Kidney (tissue), 14 donors: ENCODE measurements around the gene RGS14. TPM values are rescaled to one million over a fixed set of nuclear protein-coding genes. Genes with fewer than 3 reads are reported as not detected.
A peak's percentile ranks its signal among the peaks of the same experiment; 100 is the strongest.

Experiments used
- DNase-seq, 5 donors: peaks; one replicate each; pipeline ENCODE4 v3.0.0-alpha.2; 2013 to 2020
- FAIRE-seq: peaks from 2 replicates; lab custom pipeline; 2012; peaks lifted over from hg19 to GRCh38; lab: Jason Lieb, UNC
- H3K27ac ChIP-seq, 2 donors: one replicate each; pipeline ENCODE4 v1.7.0; 2013; ENCODE audit warnings: low read depth in 2 of 2, low read length in 2 of 2, inconsistent platforms in 1 of 2
- H3K27me3 ChIP-seq: one replicate; pipeline ENCODE4 v1.7.1; 2013; ENCODE audit warnings: low read length, inconsistent platforms; ENCODE audit not compliant: control insufficient read depth, insufficient read depth
- H3K36me3 ChIP-seq, 3 donors: one replicate each; pipeline versions ENCODE4 v1.7.0 to v1.7.1; 2013; ENCODE audit warnings: low read length in 3 of 3, control low read depth in 1 of 3, inconsistent platforms in 1 of 3; ENCODE audit not compliant: insufficient read depth in 3 of 3, control insufficient read depth in 2 of 3
- H3K4me1 ChIP-seq, 3 donors: one replicate each; pipeline versions ENCODE4 v1.7.0 to v1.7.1; 2013; ENCODE audit warnings: low read length in 3 of 3, inconsistent platforms in 1 of 3, low read depth in 1 of 3; ENCODE audit not compliant: control insufficient read depth in 2 of 3, insufficient read depth in 2 of 3
- H3K4me3 ChIP-seq, 3 donors: one replicate each; pipeline versions ENCODE4 v1.7.0 to v1.8.1; 2013; ENCODE audit warnings: low read length in 3 of 3, control low read depth in 1 of 3, inconsistent platforms in 1 of 3
- H3K9ac ChIP-seq, 3 donors: one replicate each; pipeline versions ENCODE4 v1.7.0 to v1.7.1; 2013; ENCODE audit warnings: low read length in 3 of 3, control low read depth in 1 of 3, inconsistent platforms in 1 of 3
- H3K9me3 ChIP-seq, 3 donors: one replicate each; pipeline versions ENCODE4 v1.7.0 to v1.7.1; 2013; ENCODE audit warnings: low read length in 3 of 3, control low read depth in 1 of 3, inconsistent platforms in 1 of 3; ENCODE audit not compliant: control insufficient read depth in 2 of 3, insufficient read depth in 1 of 3
- intact Hi-C: fragments of 100-400 bp; cut with DNase I; formaldehyde crosslinking; loops from one replicate; pipeline ENCODE4 v1.11.1; 2022
- polyA plus RNA-seq: library from polyadenylated mRNA; stranded (reverse); fragments of 350-450 nt; fragmentation: Illumina TruSeq; extraction: RNeasy Lipid Tissue Mini Kit (QIAGEN cat#74804); gene quantifications from one replicate; pipeline ENCODE4 v1.2.3, GENCODE V29; 2014; ENCODE audit warnings: low read depth, low replicate concordance; ENCODE audit not compliant: insufficient read depth
- total RNA-seq: library from RNA; stranded (reverse); fragmentation: NEBNext Ultra II Directional; extraction: Animal tissue kit (Norgen Biotek cat#: 25700); gene quantifications from one replicate; pipeline ENCODE4 v1.2.1, GENCODE V29; 2021
- TF ChIP-seq, protein P1 (sequence below): IDR thresholded peaks from 3 replicates; pipeline ENCODE4 v1.5.1; 2012; ENCODE audit warnings: mild to moderate bottlenecking, moderate library complexity, borderline replicate concordance; ENCODE audit not compliant: insufficient read depth; ENCODE audit errors: extremely low read depth
- donor health status: control.
- donor health status: control.
- donor health status: control.
- donor health status: control.
- donor health status: control.
- donor health status: DM: yes; HTN: yes; CAD: no.
- donor health status: Normal renal cell carcinoma (clear cell type).

The RGS14 gene
- total and polyA plus RNA-seq, 2 donors from 2014 or later, result 28.4 to 56.3 TPM

GRCh38 chr5:177387405-177387804 is 29.7 kb downstream of the RGS14 start:
- no peak for FAIRE-seq
- no peaks in the 10 kb centered on the region for H3K27me3 ChIP-seq
- TF ChIP-seq, protein P1, sequence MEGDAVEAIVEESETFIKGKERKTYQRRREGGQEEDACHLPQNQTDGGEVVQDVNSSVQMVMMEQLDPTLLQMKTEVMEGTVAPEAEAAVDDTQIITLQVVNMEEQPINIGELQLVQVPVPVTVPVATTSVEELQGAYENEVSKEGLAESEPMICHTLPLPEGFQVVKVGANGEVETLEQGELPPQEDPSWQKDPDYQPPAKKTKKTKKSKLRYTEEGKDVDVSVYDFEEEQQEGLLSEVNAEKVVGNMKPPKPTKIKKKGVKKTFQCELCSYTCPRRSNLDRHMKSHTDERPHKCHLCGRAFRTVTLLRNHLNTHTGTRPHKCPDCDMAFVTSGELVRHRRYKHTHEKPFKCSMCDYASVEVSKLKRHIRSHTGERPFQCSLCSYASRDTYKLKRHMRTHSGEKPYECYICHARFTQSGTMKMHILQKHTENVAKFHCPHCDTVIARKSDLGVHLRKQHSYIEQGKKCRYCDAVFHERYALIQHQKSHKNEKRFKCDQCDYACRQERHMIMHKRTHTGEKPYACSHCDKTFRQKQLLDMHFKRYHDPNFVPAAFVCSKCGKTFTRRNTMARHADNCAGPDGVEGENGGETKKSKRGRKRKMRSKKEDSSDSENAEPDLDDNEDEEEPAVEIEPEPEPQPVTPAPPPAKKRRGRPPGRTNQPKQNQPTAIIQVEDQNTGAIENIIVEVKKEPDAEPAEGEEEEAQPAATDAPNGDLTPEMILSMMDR, result no peak
- peak overlapping the region; percentile 31 to 70 (median 42) for H3K4me3 ChIP-seq
- peaks cover 0 to 4% (median 2%) of the 10 kb centered on the region in 3 donors for H3K36me3 ChIP-seq
- no peak overlapping the region for H3K9ac ChIP-seq
- DNase-seq, result no peak
- no peak overlapping the region for H3K27ac ChIP-seq
- no peaks in the 10 kb centered on the region for H3K9me3 ChIP-seq
- intact Hi-C loops, result no loop called here
- peaks cover 0 to 18% (median 0%) of the 10 kb centered on the region in 3 donors for H3K4me1 ChIP-seq

GRCh38 chr5:177388521-177389052 is 30.9 kb downstream of the RGS14 start:
- no peak for FAIRE-seq

GRCh38 chr5:177389241-177390169 is 31.8 kb downstream of the RGS14 start:
- intact Hi-C loops, result no loop called here
- Histone ChIP-seq H3K27me3 (no peaks in the 10 kb centered on the region), H3K36me3 (peaks cover 0 to 4% (median 2%) of the 10 kb centered on the region in 3 donors), H3K9ac (no peak overlapping the region), H3K4me1 (peaks cover 0 to 18% (median 0%) of the 10 kb centered on the region in 3 donors), H3K9me3 (no peaks in the 10 kb centered on the region), H3K4me3 (peak overlapping the region in 2 of 3 donors; percentile 4 to 42), H3K27ac (peak overlapping the region in 1 of 2 donors; percentile 7)
- TF ChIP-seq, protein P1, result no peak
- DNase-seq, result peak in 1 of 5 donors; percentile 51
- no peak for FAIRE-seq

More at GRCh38 chr5:177388521-177389052, 30.9 kb downstream of the RGS14 start:
- TF ChIP-seq, protein P1, result no peak
- peaks cover 0 to 18% (median 0%) of the 10 kb centered on the region in 3 donors for H3K4me1 ChIP-seq
- DNase-seq, result no peak
- peaks cover 0 to 4% (median 2%) of the 10 kb centered on the region in 3 donors for H3K36me3 ChIP-seq
- H3K27ac ChIP-seq, result peak overlapping the region in 1 of 2 donors; percentile 7
- H3K4me3 ChIP-seq, result peak overlapping the region in 2 of 3 donors; percentile 19 to 42
- H3K9me3 ChIP-seq, result no peaks in the 10 kb centered on the region
- intact Hi-C loops, result no loop called here
- no peak overlapping the region for H3K9ac ChIP-seq
- H3K27me3 ChIP-seq, result no peaks in the 10 kb centered on the region
